IMR-90 (cell line): ENCODE measurements around the gene ATP6V1E1. TPM values are rescaled to one million over a fixed set of nuclear protein-coding genes. Genes with fewer than 3 reads are reported as not detected.

Source experiments
- ATAC-seq: fragments of 200-7000 bp; cut with Tn5 transposase; 2 replicates; pipeline ENCODE4 v1.9.1; 2020; ENCODE audit warnings: low read depth, mild to moderate bottlenecking, moderate library complexity
- BruUV-seq: library from RNA; stranded (reverse); fragments of 400-500 nt; replicated peaks from 2 replicates; lab custom pipeline; 2021; lab: Mats Ljungman, UMichigan
- CTCF ChIA-PET: fragments of 300-600 bp; formaldehyde crosslinking; extraction: SDS; loops from one replicate; lab custom pipeline; 2021; ENCODE audit warnings: antibody characterized with exemption; lab: Yijun Ruan, JAX
- POLR2A ChIA-PET: fragments of 300-600 bp; sonication (Branson Sonifier 250); formaldehyde crosslinking; loops from one replicate; lab custom pipeline; 2022; ENCODE audit warnings: antibody characterized with exemption; ENCODE audit not compliant: unreplicated experiment; lab: Charles Lee
- DNase-seq: peaks from one replicate; pipeline ENCODE4 v3.0.0; 2013
- H2AFZ ChIP-seq: replicated peaks from 2 replicates; pipeline ENCODE3; 2013; ENCODE audit warnings: low read length, mild to moderate bottlenecking; ENCODE audit not compliant: poor library complexity
- H2AK5ac ChIP-seq: 2 replicates; pipeline ENCODE4 v1.6.1; 2013; ENCODE audit warnings: low read depth, low read length, inconsistent platforms
- H2AK9ac ChIP-seq: replicated peaks from 2 replicates; pipeline ENCODE3; 2013; ENCODE audit warnings: mild to moderate bottlenecking, low read depth, low read length, moderate library complexity; ENCODE audit not compliant: poor library complexity
- H2BK120ac ChIP-seq: 2 replicates; pipeline ENCODE4 v1.6.1; 2013; ENCODE audit warnings: low read depth, low read length, inconsistent platforms
- H2BK15ac ChIP-seq: 3 replicates; pipeline ENCODE4 v1.6.1; 2013; ENCODE audit warnings: low read depth, low read length, inconsistent platforms
- H2BK20ac ChIP-seq: 2 replicates; pipeline ENCODE4 v1.6.1; 2013; ENCODE audit warnings: low read depth, mild to moderate bottlenecking, inconsistent platforms, low read length, moderate library complexity
- H2BK5ac ChIP-seq: 2 replicates; pipeline ENCODE4 v1.6.1; 2013; ENCODE audit warnings: mild to moderate bottlenecking, low read depth, low read length, inconsistent platforms; ENCODE audit not compliant: poor library complexity, severe bottlenecking
- H3K14ac ChIP-seq: replicated peaks from 2 replicates; pipeline ENCODE4 v1.6.1; 2013; ENCODE audit warnings: low read depth, low read length, inconsistent platforms
- H3K18ac ChIP-seq: 2 replicates; pipeline ENCODE4 v1.6.1; 2013; ENCODE audit warnings: low read depth, low read length, control low read depth
- H3K23ac ChIP-seq: 2 replicates; pipeline ENCODE4 v1.6.1; 2013; ENCODE audit warnings: low read depth, low read length, inconsistent platforms
- H3K27ac ChIP-seq: 2 replicates; pipeline ENCODE4 v1.5.1; 2013; ENCODE audit warnings: mild to moderate bottlenecking, control low read depth, low read length; ENCODE audit not compliant: insufficient read depth
- H3K27me3 ChIP-seq: 2 replicates; pipeline ENCODE4 v1.6.1; 2013; ENCODE audit warnings: low read length; ENCODE audit not compliant: control insufficient read depth, insufficient read depth
- H3K36me3 ChIP-seq: 2 replicates; pipeline ENCODE4 v1.6.1; 2013; ENCODE audit warnings: low read length, mixed read lengths; ENCODE audit not compliant: control insufficient read depth, insufficient read depth
- H3K4ac ChIP-seq: 2 replicates; pipeline ENCODE4 v1.6.1; 2013; ENCODE audit warnings: low read depth, low read length, inconsistent platforms
- H3K4me1 ChIP-seq: 2 replicates; pipeline ENCODE4 v1.6.1; 2013; ENCODE audit warnings: low read length, mixed read lengths; ENCODE audit not compliant: control insufficient read depth, insufficient read depth
- H3K4me2 ChIP-seq: 2 replicates; pipeline ENCODE4 v1.6.1; 2013; ENCODE audit warnings: low read depth, mild to moderate bottlenecking, control low read depth, low read length, moderate library complexity
- H3K4me3 ChIP-seq: 2 replicates; pipeline ENCODE4 v1.5.1; 2013; ENCODE audit warnings: low read depth, mild to moderate bottlenecking, control low read depth, low read length, moderate library complexity; ENCODE audit not compliant: insufficient read depth
- H3K56ac ChIP-seq: 2 replicates; pipeline ENCODE4 v1.6.1; 2013; ENCODE audit warnings: low read length, inconsistent platforms; ENCODE audit not compliant: insufficient read depth; ENCODE audit errors: extremely low read depth
- H3K79me1 ChIP-seq, 2 experiments: 2 replicates each; pipeline ENCODE4 v1.6.1; 2013; ENCODE audit warnings: low read length in 2 of 2, inconsistent platforms in 1 of 2, low read depth in 1 of 2
- H3K9ac ChIP-seq: 2 replicates; pipeline ENCODE4 v1.6.1; 2013; ENCODE audit warnings: low read depth, low read length, control low read depth
- H3K9me1 ChIP-seq: 2 replicates; pipeline ENCODE4 v1.6.1; 2013; ENCODE audit warnings: low read length, inconsistent platforms; ENCODE audit not compliant: insufficient read depth
- H3K9me3 ChIP-seq: 2 replicates; pipeline ENCODE4 v1.6.1; 2013; ENCODE audit warnings: low read length; ENCODE audit not compliant: control insufficient read depth, insufficient read depth
- H4K20me1 ChIP-seq: 2 replicates; pipeline ENCODE4 v1.6.1; 2013; ENCODE audit warnings: low read length, inconsistent platforms; ENCODE audit not compliant: insufficient read depth
- H4K5ac ChIP-seq: 2 replicates; pipeline ENCODE4 v1.6.1; 2013; ENCODE audit warnings: mild to moderate bottlenecking, low read depth, low read length, control low read depth
- H4K8ac ChIP-seq, 2 experiments: 2 replicates each; pipeline ENCODE4 v1.6.1; 2013; ENCODE audit warnings: low read depth in 2 of 2, low read length in 2 of 2, control low read depth in 1 of 2, inconsistent platforms in 1 of 2
- H4K91ac ChIP-seq: 2 replicates; pipeline ENCODE4 v1.6.1; 2013; ENCODE audit warnings: low read depth, low read length, inconsistent platforms; ENCODE audit not compliant: insufficient read depth
- BHLHE40 ChIP-seq: fragments of 150-350 bp; IDR thresholded peaks from 2 replicates; pipeline ENCODE4 v1.6.1; 2016; ENCODE audit warnings: mild to moderate bottlenecking, low read depth, low read length
- CEBPB ChIP-seq: IDR thresholded peaks from 2 replicates; pipeline ENCODE4 v1.6.1; 2012; ENCODE audit warnings: low read depth, low read length, improper control_type of control experiment
- CHD1 ChIP-seq: IDR thresholded peaks from 2 replicates; pipeline ENCODE4 v1.6.1; 2012; ENCODE audit warnings: low read depth, low read length, improper control_type of control experiment
- FOS ChIP-seq: fragments of 150-350 bp; IDR thresholded peaks from 2 replicates; pipeline ENCODE4 v1.6.1; 2016; ENCODE audit warnings: low read depth, low read length
- MAFK ChIP-seq: IDR thresholded peaks from 2 replicates; pipeline ENCODE4 v1.6.1; 2012; ENCODE audit warnings: low read depth, low read length, improper control_type of control experiment
- MAZ ChIP-seq: IDR thresholded peaks from 2 replicates; pipeline ENCODE4 v1.6.1; 2012; ENCODE audit warnings: low read depth, mild to moderate bottlenecking, low read length, improper control_type of control experiment, moderate library complexity, borderline replicate concordance
- MXI1 ChIP-seq: IDR thresholded peaks from 2 replicates; pipeline ENCODE4 v1.6.1; 2012; ENCODE audit warnings: low read depth, mild to moderate bottlenecking, low read length, moderate library complexity, borderline replicate concordance
- POLR2A ChIP-seq: IDR thresholded peaks from 2 replicates; pipeline ENCODE4 v1.6.1; 2012; ENCODE audit warnings: mild to moderate bottlenecking, low read depth, low read length
- WGBS, 2 experiments: methylation state at CpG; one replicate each; pipeline versions ENCODE4 v1.1.5 to v1.1.7; 2013; ENCODE audit warnings: missing lambda C conversion rate in 2 of 2; ENCODE audit not compliant: insufficient read length in 1 of 2; ENCODE audit errors: extremely low coverage in 2 of 2; 5-methylcytosine and 5-hydroxymethylcytosine counted together
- dilution Hi-C: fragments of 300-500 bp; cut with HindIII; formaldehyde crosslinking; loops from one replicate; pipeline ENCODE4 v1.14.3; 2018; ENCODE audit warnings: low sequenced_read_pairs; ENCODE audit not compliant: unreplicated experiment
- in situ Hi-C: fragments of 300-500 bp; cut with MboI; formaldehyde crosslinking; loops from 3 replicates; pipeline ENCODE4 v1.14.3; 2019; ENCODE audit warnings: low sequenced_read_pairs, inconsistent platforms, mixed read lengths
- intact Hi-C: fragments of 100-400 bp; cut with micrococcal nuclease; formaldehyde crosslinking; loops from 2 replicates; pipeline ENCODE4 v1.10.0; 2022
- polyA plus RNA-seq, 3 experiments: library from polyadenylated mRNA; depleted of rRNA; stranded (reverse); fragments of >200 nt; gene quantifications; 2 replicates each; pipeline ENCODE4 v1.2.3, GENCODE V29; 2012; ENCODE audit warnings: low replicate concordance in 1 of 3
- total RNA-seq: library from RNA; depleted of rRNA; stranded (reverse); fragments of >200 nt; gene quantifications from 2 replicates; pipeline ENCODE4 v1.2.3, GENCODE V29; 2012
- TF ChIP-seq, protein P1 (sequence below): fragments of 150-350 bp; IDR thresholded peaks from 2 replicates; pipeline ENCODE4 v1.6.1; 2016; ENCODE audit warnings: low read depth, mild to moderate bottlenecking, low read length, moderate library complexity, borderline replicate concordance
- TF ChIP-seq, protein P2 (sequence below): fragments of 150-350 bp; IDR thresholded peaks from 2 replicates; pipeline ENCODE4 v1.6.1; 2017; ENCODE audit warnings: mild to moderate bottlenecking, antibody characterized with exemption, low read length, low read depth

The ATP6V1E1 gene
- total and polyA plus RNA-seq, 2 of the 4 experiments (the other 2 are of a cell fraction): 144 to 148 TPM

DNA sequence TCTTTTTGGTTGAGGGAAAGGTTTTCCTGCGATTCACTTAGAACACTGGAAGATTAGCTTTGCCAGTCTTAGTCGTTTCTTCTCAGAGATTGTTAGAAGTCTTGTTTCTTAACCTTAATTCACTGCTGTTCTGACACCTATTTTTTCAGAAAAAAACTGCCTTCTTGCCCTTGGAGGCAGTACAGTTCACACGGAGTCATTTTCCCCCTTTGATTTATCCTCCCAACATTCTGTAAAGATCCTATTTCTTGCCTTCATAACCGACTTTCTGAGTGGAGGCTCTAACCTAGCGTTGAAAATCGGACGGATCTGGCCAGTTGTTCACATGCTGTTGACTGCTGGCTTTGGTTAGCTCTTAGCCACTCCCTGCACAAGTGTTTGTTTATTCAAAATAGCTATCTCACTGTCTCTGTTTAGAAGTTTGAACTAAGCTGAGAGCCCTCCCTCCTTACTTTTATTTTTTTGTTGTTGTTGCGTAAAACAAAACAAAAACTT is 10.7 kb upstream of the ATP6V1E1 start:
- H2BK20ac ChIP-seq: no peak overlapping the region
- H2AK5ac ChIP-seq: peak overlapping the region; percentile 68
- dilution Hi-C loops (no loop called here), in situ Hi-C loops (loop anchor here (5.0 kb wide), 1 partner anchor 48 kb away; no protein-coding TSS in a partner anchor), intact Hi-C loops (loop anchor here (2.0 to 5.0 kb wide), 3 partner anchors 73 to 88 kb away; partner anchors contain the start of gene SLC25A18)
- peak overlapping the region; percentile 65; the same call in 1 of the 2 replicates for H2BK120ac ChIP-seq
- peak overlapping the region; percentile 81 for H2BK5ac ChIP-seq
- H3K79me1 ChIP-seq: peaks cover 8 to 53% of the 10 kb centered on the region in 2 experiments
- peak overlapping the region; percentile 94 for H3K4ac ChIP-seq
- peak overlapping the region; percentile 16; the same call in 1 of the 2 replicates for H3K18ac ChIP-seq
- no peaks in the 10 kb centered on the region for H3K9me3 ChIP-seq
- H3K4me3 ChIP-seq: peak overlapping the region; percentile 69
- H2AK9ac ChIP-seq: peak overlapping the region; percentile 95
- peak overlapping the region; percentile 88 for H4K91ac ChIP-seq
- H3K14ac ChIP-seq: peak overlapping the region; percentile 98
- ATAC-seq (peak; percentile 33), DNase-seq (peak; percentile 70)
- H4K20me1 ChIP-seq: no peaks in the 10 kb centered on the region
- H4K8ac ChIP-seq: peak overlapping the region; percentile 90 to 94
- ChIA-PET POLR2A (interaction anchor here (0.5 to 0.9 kb wide), 3 partner anchors 20 to 31 kb away, joined by 3 to 4 read pairs (median 3); no protein-coding TSS in a partner anchor), CTCF (interaction anchor here (0.6 to 1.4 kb wide), 3 partner anchors 39 to 382 kb away, joined by 3 to 5 read pairs (median 3); no protein-coding TSS in a partner anchor)
- WGBS, 2 experiments: 0% methylated on average over 4 of the region's 8 CpGs; no CpG with 5 or more reads in 1 of the 2 experiments
- H3K4me2 ChIP-seq: peak overlapping the region; percentile 92
- H3K56ac ChIP-seq: peak overlapping the region; percentile 95
- peak overlapping the region; percentile 21 for H4K5ac ChIP-seq
- no peaks in the 10 kb centered on the region for H3K36me3 ChIP-seq
- peak overlapping the region; percentile 88 for H3K9ac ChIP-seq
- TF ChIP-seq CHD1 (0 out of 2 replicates have a peak, but pooled peaks have one; percentile 75), MXI1 (0 out of 2 replicates have a peak, but pooled peaks have one; percentile 13), MAZ (no peak), FOS (no peak), POLR2A (peak; percentile 78), BHLHE40 (no peak), CEBPB (peak; percentile 27; the same call in 1 of the 2 replicates), MAFK (no peak)
- TF ChIP-seq, protein P1, sequence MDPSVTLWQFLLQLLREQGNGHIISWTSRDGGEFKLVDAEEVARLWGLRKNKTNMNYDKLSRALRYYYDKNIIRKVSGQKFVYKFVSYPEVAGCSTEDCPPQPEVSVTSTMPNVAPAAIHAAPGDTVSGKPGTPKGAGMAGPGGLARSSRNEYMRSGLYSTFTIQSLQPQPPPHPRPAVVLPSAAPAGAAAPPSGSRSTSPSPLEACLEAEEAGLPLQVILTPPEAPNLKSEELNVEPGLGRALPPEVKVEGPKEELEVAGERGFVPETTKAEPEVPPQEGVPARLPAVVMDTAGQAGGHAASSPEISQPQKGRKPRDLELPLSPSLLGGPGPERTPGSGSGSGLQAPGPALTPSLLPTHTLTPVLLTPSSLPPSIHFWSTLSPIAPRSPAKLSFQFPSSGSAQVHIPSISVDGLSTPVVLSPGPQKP: no peak
- TF ChIP-seq, protein P2, sequence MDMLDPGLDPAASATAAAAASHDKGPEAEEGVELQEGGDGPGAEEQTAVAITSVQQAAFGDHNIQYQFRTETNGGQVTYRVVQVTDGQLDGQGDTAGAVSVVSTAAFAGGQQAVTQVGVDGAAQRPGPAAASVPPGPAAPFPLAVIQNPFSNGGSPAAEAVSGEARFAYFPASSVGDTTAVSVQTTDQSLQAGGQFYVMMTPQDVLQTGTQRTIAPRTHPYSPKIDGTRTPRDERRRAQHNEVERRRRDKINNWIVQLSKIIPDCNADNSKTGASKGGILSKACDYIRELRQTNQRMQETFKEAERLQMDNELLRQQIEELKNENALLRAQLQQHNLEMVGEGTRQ: no peak
- no peak overlapping the region; the same call in 2 of the 3 replicates for H2BK15ac ChIP-seq
- BruUV-seq: TSS peak; percentile 57
- H3K27me3 ChIP-seq: no peaks in the 10 kb centered on the region
- H3K4me1 ChIP-seq: no peaks in the 10 kb centered on the region
- H3K23ac ChIP-seq: peak overlapping the region; percentile 98
- H3K27ac ChIP-seq: peak overlapping the region; percentile 94
- no peaks in the 10 kb centered on the region for H3K9me1 ChIP-seq
- H2AFZ ChIP-seq: peak overlapping the region; percentile 97
